Fibroblast of mammary gland (primary cell): ENCODE results near the gene MARVELD1.
A peak's percentile ranks its signal among the peaks of the same experiment; 100 is the strongest.
"Not testable (repeated sequence)": the region's sequence is repeated elsewhere in the genome, so short reads cannot be mapped to it uniquely, and the experiment has no call there.

Experiments used
- DNase-seq: peaks from one replicate; pipeline ENCODE4 v3.0.0-alpha.2; 2010; ENCODE audit warnings: low read depth
- H3K4me3 ChIP-seq: 2 replicates; pipeline ENCODE4 v1.5.1; 2011; ENCODE audit warnings: low read depth, mild to moderate bottlenecking, low read length, moderate library complexity; ENCODE audit not compliant: control insufficient read depth
- TF ChIP-seq, protein P1 (sequence below): conservative IDR thresholded peaks from 2 replicates; pipeline ENCODE4 v1.5.1; 2011; ENCODE audit warnings: low read depth, low read length, inconsistent platforms; ENCODE audit not compliant: control insufficient read depth, insufficient read depth

The MARVELD1 gene

DNA sequence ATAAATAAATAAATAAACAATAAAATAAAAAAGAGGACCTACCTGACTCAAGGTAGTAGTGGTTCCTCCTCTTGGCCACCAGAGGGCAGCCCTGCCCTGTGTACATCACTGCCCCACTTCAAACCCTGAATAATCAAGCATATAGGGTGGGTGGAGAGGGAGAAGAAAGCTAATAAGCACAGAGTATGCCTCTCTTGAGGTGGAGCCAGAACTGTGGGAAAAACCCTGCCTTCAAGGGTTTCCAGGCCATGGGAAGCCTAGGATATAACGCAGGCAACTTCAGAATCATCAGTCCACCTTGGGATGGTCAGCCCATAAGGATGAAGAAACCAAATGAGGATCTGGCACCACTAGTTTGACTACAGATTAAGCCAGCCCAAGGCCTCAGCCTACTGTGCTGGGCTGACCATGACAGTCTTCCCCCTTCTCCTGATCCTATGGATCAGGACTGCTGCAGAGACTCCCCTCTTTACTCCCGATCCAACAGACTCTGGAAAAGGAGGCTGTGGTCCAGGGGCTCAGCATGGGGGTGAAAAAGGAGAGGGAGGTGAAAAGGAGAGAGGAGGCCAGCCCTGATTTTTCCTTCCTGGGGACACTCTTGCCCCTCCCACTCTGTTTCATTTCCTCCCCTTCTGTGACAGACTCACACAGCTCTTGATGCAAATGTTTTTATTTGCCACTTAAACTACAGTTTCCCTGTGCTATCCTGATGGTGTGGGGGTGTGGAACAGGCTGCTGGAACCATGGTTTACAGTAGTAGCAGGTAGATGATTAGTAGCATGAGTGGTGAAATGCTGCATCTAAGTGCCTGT lies 36.6 kb upstream of the MARVELD1 start:
- DNase-seq: peak; percentile 63
- TF ChIP-seq, protein P1, sequence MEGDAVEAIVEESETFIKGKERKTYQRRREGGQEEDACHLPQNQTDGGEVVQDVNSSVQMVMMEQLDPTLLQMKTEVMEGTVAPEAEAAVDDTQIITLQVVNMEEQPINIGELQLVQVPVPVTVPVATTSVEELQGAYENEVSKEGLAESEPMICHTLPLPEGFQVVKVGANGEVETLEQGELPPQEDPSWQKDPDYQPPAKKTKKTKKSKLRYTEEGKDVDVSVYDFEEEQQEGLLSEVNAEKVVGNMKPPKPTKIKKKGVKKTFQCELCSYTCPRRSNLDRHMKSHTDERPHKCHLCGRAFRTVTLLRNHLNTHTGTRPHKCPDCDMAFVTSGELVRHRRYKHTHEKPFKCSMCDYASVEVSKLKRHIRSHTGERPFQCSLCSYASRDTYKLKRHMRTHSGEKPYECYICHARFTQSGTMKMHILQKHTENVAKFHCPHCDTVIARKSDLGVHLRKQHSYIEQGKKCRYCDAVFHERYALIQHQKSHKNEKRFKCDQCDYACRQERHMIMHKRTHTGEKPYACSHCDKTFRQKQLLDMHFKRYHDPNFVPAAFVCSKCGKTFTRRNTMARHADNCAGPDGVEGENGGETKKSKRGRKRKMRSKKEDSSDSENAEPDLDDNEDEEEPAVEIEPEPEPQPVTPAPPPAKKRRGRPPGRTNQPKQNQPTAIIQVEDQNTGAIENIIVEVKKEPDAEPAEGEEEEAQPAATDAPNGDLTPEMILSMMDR: peak; percentile 90
- no peak overlapping the region for H3K4me3 ChIP-seq

DNA sequence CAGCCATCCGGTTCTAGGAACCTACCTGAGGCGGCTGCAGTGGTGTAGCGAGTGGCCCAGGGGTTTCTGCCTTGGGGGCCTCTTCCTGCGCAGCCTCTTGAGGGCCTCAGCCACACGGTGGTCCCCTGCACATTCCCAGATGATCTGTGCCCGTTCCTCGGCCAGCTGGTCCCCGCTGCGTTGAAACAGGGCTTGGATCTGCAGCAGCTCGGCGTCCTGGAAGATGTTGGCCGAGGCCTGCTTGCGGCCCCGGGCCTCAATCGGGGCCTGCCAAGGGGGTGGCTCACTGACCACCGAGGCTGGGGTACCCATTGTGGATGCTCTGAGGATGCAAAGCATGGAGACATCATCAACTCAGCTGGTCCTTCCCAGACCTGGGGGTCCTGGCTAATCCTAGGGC lies 33.9 kb upstream of the MARVELD1 start:
- TF ChIP-seq, protein P1: no peak
- no peak overlapping the region for H3K4me3 ChIP-seq
- DNase-seq: no peak

DNA sequence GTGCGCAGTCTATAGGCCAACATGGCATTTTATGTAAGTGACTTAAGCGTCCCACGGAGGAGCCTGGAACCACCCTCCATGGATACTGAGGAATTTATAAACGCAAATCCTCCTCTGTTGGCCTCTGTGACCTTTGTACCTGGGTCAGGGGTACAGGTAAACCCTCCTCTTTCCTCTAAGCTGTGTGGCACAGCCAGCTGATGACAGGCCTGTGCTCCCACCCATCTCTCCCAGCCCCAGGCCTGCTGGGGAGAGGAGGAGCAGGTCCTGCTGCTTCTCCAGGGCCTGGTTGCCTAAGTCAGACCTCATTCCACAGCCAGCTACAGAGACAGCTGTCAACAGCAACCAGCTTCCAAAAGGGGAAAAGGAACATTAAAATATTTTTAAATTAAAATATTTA lies 31.5 kb upstream of the MARVELD1 start:
- no peak overlapping the region for H3K4me3 ChIP-seq
- no peak for DNase-seq
- TF ChIP-seq, protein P1: no peak

DNA sequence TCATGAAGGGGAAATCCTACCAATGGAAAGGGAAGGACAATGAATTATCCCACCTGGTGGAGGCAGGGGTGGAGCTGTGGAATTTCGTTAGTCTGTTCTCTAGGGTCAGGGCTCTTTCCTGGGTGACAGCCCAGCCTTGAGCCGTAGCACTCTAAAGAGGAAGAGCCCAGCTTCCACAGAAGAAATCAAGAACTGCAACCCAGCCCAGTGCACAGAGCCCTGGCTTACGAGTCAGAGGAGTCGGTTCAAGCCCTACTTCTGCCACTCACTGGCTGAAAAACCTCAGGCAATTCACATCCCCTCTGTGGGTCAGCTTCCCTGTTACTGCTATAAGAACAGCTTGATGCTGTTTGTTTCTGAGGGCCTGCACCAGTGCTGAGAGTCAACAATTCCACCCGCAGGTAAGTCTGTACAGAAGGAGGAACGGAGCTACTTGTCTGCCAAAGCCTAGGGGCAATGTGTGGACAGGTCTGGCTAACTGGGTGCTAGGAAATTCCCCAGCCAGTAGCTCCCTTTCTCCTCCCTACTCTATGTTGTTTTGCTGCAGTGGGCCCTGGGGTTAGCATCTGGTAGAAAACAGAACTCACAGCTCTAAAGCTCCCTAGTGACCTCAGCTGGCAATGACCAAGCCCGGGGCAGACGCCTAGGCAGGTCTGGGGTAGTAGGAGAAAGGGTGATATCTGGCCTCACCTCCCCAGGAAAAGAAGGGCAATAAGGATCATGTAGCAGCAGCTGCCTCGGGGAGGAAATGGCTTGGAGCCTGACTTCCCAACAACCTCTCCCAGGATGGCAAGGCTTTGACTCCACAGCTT lies 29.8 kb upstream of the MARVELD1 start:
- no peak overlapping the region for H3K4me3 ChIP-seq
- TF ChIP-seq, protein P1: no peak

DNA sequence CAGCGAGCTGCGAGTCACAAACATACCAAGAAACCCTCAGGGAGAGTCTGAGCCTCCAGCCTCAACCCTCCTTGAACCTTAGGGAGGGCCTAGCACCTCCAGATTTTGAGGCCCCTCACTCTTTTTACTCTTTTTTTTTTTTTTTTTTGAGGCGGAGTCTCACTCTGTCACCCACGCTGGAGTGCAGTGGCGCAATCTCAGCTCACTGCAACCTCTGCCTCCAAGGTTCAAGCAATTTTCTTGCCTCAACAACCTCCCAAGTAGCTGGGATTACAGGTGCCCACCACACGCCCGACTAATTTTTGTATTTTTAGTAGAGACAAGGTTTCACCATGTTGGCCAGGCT lies 29.2 kb upstream of the MARVELD1 start:
- not testable (repeated sequence) for DNase-seq, H3K4me3 ChIP-seq

More for the DNA sequence above, 29.8 kb upstream of the MARVELD1 start:
- DNase-seq: peak; percentile 72

DNA sequence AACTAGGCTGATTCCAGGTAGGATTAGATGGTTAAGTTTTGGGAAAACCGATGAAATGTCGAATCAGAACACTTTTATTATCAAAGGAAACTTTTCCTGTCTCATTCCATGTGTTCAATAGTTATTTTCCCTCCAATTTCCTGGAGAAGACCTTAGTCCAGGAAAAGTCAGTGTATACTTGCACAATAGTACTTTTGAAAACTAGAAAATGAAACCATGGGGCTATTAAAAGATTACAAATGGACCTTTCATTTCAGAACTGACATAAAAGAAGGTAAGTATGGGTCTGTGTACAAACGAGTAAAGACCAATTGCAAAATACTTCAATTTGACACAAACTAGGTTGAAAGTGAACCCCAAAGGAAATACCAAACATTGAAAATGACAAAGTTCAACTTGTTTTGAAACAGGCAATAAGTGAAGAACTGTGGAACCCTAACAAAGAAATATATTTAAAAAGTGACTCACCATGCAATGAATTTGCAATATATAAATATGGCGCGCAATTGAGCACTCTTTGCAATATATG lies 28.6 kb upstream of the MARVELD1 start:
- H3K4me3 ChIP-seq: peak overlapping the region; percentile 1
- TF ChIP-seq, protein P1: no peak

More for the DNA sequence above, 28.6 kb upstream of the MARVELD1 start:
- DNase-seq: peak; percentile 14
